ENCODE results near the gene ALAS1.

DNA sequence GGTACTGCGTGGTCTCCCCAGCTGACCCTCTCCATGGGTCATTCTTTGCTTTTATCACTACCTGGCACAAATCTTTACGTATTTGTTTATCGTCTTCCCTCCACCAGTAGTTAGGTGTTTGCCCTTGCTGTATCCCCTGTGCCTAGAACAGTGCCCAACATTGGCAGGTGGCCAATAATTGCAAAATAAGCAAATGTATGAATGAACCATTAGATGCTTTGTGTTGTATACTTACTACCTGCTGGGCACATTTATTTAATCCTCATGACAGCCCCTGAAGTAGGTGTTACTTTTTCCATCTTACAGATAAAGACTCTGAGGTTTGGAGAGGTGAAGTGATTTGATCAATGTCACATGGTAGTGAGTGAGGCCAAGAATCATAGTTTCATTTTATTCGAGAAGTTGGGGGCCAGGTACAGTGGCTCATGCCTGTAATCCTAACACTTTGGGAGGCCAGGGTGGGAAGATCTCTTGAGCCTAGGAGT is 43.0 kb downstream of the ALAS1 start:
- TF ChIP-seq, protein P1, sequence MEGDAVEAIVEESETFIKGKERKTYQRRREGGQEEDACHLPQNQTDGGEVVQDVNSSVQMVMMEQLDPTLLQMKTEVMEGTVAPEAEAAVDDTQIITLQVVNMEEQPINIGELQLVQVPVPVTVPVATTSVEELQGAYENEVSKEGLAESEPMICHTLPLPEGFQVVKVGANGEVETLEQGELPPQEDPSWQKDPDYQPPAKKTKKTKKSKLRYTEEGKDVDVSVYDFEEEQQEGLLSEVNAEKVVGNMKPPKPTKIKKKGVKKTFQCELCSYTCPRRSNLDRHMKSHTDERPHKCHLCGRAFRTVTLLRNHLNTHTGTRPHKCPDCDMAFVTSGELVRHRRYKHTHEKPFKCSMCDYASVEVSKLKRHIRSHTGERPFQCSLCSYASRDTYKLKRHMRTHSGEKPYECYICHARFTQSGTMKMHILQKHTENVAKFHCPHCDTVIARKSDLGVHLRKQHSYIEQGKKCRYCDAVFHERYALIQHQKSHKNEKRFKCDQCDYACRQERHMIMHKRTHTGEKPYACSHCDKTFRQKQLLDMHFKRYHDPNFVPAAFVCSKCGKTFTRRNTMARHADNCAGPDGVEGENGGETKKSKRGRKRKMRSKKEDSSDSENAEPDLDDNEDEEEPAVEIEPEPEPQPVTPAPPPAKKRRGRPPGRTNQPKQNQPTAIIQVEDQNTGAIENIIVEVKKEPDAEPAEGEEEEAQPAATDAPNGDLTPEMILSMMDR (IDR thresholded peaks at IDR 0.05), result no peak
- TF ChIP-seq POLR2A (IDR thresholded peaks at IDR 0.05), result no peak

Measured in adrenal gland (tissue), 5 donors.